GM19468 (cell line): ENCODE measurements around the gene TIMM13.
"Not testable (repeated sequence)": the region's sequence is repeated elsewhere in the genome, so short reads cannot be mapped to it uniquely, and the experiment has no call there.

Experiments used
- ATAC-seq: cut with Tn5 transposase; IDR thresholded peaks from one replicate; pipeline ENCODE4 v1.9.1; 2021; ENCODE audit warnings: mild to moderate bottlenecking, moderate library complexity, moderate number of reproducible peaks; ENCODE audit not compliant: unreplicated experiment; ENCODE audit errors: extremely low read depth

The TIMM13 gene

GRCh38 chr19:2427429-2428320 lies at the start of gene TIMM13:
TSS of gene TIMM13 (minus strand) at chr19:2427586. CDS start at chr19:2427533, 53 bp downstream.
- peak; percentile 52 for ATAC-seq

GRCh38 chr19:2476451-2477140 lies 49.2 kb upstream of the TIMM13 start:
- ATAC-seq, result peak; percentile 6

GRCh38 chr19:2475702-2476450 lies 48.5 kb upstream of the TIMM13 start, which contains the start of gene GADD45B:
TSS of gene GADD45B (plus strand) at chr19:2476127. CDS start at chr19:2476359, 232 bp downstream.
- peak; percentile 33 for ATAC-seq

GRCh38 chr19:2475018-2475701 lies 47.8 kb upstream of the TIMM13 start:
- ATAC-seq, result no peak

- ATAC-seq, result no peak
These were observed 47.0 kb upstream of the TIMM13 start for GRCh38 chr19:2474232-2475017.

- not testable (repeated sequence) for ATAC-seq
These were observed 42.5 kb upstream of the TIMM13 start for GRCh38 chr19:2469915-2470200.

- no peak for ATAC-seq
These were observed 41.9 kb upstream of the TIMM13 start for GRCh38 chr19:2469102-2469914.

- ATAC-seq, result no peak
These were observed 41.2 kb upstream of the TIMM13 start for GRCh38 chr19:2468596-2468995.

- ATAC-seq, result no peak
These were observed 37.0 kb upstream of the TIMM13 start for GRCh38 chr19:2464389-2464788.

GRCh38 chr19:2463694-2464093 lies 36.3 kb upstream of the TIMM13 start:
- not testable (repeated sequence) for ATAC-seq

GRCh38 chr19:2462635-2463421 lies 35.4 kb upstream of the TIMM13 start:
- no peak for ATAC-seq

- ATAC-seq, result no peak
These were observed 34.6 kb upstream of the TIMM13 start for GRCh38 chr19:2461751-2462634.

- ATAC-seq, result no peak
These were observed 32.9 kb upstream of the TIMM13 start for GRCh38 chr19:2460245-2460644.

- ATAC-seq, result not testable (repeated sequence)
These were observed 31.4 kb upstream of the TIMM13 start for GRCh38 chr19:2458776-2459175.

- no peak for ATAC-seq
These were observed 30.7 kb upstream of the TIMM13 start for GRCh38 chr19:2458054-2458453.

GRCh38 chr19:2457394-2458037 lies 30.1 kb upstream of the TIMM13 start:
- ATAC-seq, result no peak
